Measurements from ENCODE around the gene NFE2.

Gene NFE2

GRCh38 chr12:54324617-54325441 is 24.0 kb upstream of the NFE2 start, which contains the start of gene COPZ1 (continued):
- no peak for TF ChIP-seq ZNF133 (tag by site-specific recombination; IDR thresholded peaks at IDR 0.05)
- TF ChIP-seq ZNF776 (tag by site-specific recombination; IDR thresholded peaks at IDR 0.05; ENCODE audit: borderline replicate concordance) = no peak
- no peak for TF ChIP-seq ZNF549 (tag by site-specific recombination; IDR thresholded peaks at IDR 0.05)
- TF ChIP-seq SCRT1 (tag by site-specific recombination; IDR thresholded peaks at IDR 0.05; ENCODE audit: borderline replicate concordance) = no peak
- TF ChIP-seq ZSCAN18 (tag by site-specific recombination; IDR thresholded peaks at IDR 0.05) = 0 out of 2 replicates have a peak, but pooled peaks have one; percentile 33
- peak; percentile 51; the same call in 1 of the 2 replicates for TF ChIP-seq ZSCAN30 (tag by site-specific recombination; IDR thresholded peaks at IDR 0.05)
- TF ChIP-seq ZBTB20 (tag by site-specific recombination; IDR thresholded peaks at IDR 0.05) = no peak
- TF ChIP-seq ZNF473 (tag by site-specific recombination; IDR thresholded peaks at IDR 0.05) = no peak
- no peak; the same call in 1 of the 2 replicates for TF ChIP-seq WT1 (tag by site-specific recombination; IDR thresholded peaks at IDR 0.05)
- TF ChIP-seq ZNF311 (tag by site-specific recombination; IDR thresholded peaks at IDR 0.05; ENCODE audit: borderline replicate concordance) = no peak
- no peak for TF ChIP-seq ZNF544 (tag by site-specific recombination; IDR thresholded peaks at IDR 0.05)
- TF ChIP-seq ZNF514 (tag by site-specific recombination; IDR thresholded peaks at IDR 0.05) = no peak
- 0 out of 2 replicates have a peak, but pooled peaks have one; percentile 20 for TF ChIP-seq ZBTB21 (tag by site-specific recombination; IDR thresholded peaks at IDR 0.05)
- TF ChIP-seq ELK4 (IDR thresholded peaks at IDR 0.05; ENCODE audit: borderline replicate concordance, low read depth, low read length) = no peak
- TF ChIP-seq REPIN1 (tag by site-specific recombination; IDR thresholded peaks at IDR 0.05; ENCODE audit: low read depth) = no peak
- no peak for TF ChIP-seq ZNF610 (tag by site-specific recombination; IDR thresholded peaks at IDR 0.05; ENCODE audit: borderline replicate concordance)
- no peak for TF ChIP-seq ZNF214 (tag by site-specific recombination; IDR thresholded peaks at IDR 0.05; ENCODE audit: borderline replicate concordance)
- no peak for TF ChIP-seq ZFP41 (tag by site-specific recombination; IDR thresholded peaks at IDR 0.05; ENCODE audit: borderline replicate concordance)
- no peak for TF ChIP-seq ZBTB6 (tag by site-specific recombination; IDR thresholded peaks at IDR 0.05)
- no peak for TF ChIP-seq ZNF785 (tag by site-specific recombination; IDR thresholded peaks at IDR 0.05)
- no peak for TF ChIP-seq ZNF362 (tag by site-specific recombination; IDR thresholded peaks at IDR 0.05)
- peak; percentile 18; the same call in 1 of the 2 replicates for TF ChIP-seq ZNF692 (tag by site-specific recombination; IDR thresholded peaks at IDR 0.05)
- no peak for TF ChIP-seq ZNF488 (tag by site-specific recombination; IDR thresholded peaks at IDR 0.05)
- TF ChIP-seq ZNF140 (tag by site-specific recombination; IDR thresholded peaks at IDR 0.05) = no peak
- TF ChIP-seq ZNF600 (tag by site-specific recombination; IDR thresholded peaks at IDR 0.05) = peak; percentile 75
- peak; percentile 74; the same call in 1 of the 2 replicates for TF ChIP-seq KLF17 (tag by site-specific recombination; IDR thresholded peaks at IDR 0.05)
- TF ChIP-seq ZNF510 (tag by site-specific recombination; IDR thresholded peaks at IDR 0.05; ENCODE audit: insufficient replicate concordance) = no peak
- TF ChIP-seq INSM2 (tag by site-specific recombination; IDR thresholded peaks at IDR 0.05) = peak; percentile 32; the same call in 1 of the 2 replicates
- no peak for TF ChIP-seq ZNF426 (tag by site-specific recombination; IDR thresholded peaks at IDR 0.05)

Data from HEK293 (cell line).